GM13976 (cell line): Measurements from ENCODE around the gene PSTPIP1.

Experiments
- DNase-seq: peaks from one replicate; pipeline ENCODE4 v3.0.0; 2012; ENCODE audit warnings: low spot score
- CTCF ChIP-seq: IDR thresholded peaks from 2 replicates; pipeline ENCODE4 v1.5.1; 2012; ENCODE audit warnings: borderline replicate concordance, mild to moderate bottlenecking; ENCODE audit not compliant: insufficient read depth; ENCODE audit errors: extremely low read depth, missing control alignments, control extremely low read depth
- in situ Hi-C: fragments of 300-500 bp; cut with MboI; formaldehyde crosslinking; loops from one replicate; pipeline ENCODE4 v1.12.0; 2022; ENCODE audit warnings: low sequenced_read_pairs, mixed read lengths, inconsistent platforms; ENCODE audit not compliant: unreplicated experiment

The PSTPIP1 gene

DNA sequence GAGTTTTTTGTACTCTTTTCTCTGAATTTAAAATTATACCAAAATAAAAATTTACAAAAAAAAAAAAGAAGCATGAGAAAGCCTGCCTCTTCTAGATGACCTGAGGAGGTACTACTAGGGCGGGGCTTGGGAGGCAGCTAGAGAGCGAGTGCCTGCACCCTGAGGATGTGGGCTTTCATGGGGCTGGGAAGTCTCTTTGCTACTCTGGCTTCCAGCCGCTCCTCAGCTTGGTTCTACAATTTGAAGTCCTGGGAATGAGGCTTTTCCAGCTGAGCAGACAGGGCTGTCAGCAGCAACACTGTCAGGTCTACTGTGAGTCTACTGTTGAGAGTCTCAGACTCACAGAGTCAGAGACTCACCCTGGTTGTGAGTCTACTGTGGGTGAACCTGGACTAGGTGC lies 8.2 kb upstream of the PSTPIP1 start:
- TF ChIP-seq CTCF, result no peak
- in situ Hi-C loops, result no loop called here
- DNase-seq, result no peak

GRCh38 chr15:76987276-76987675 lies 7.7 kb upstream of the PSTPIP1 start:
- no peak for TF ChIP-seq CTCF
- no peak for DNase-seq
- in situ Hi-C loops, result no loop called here

GRCh38 chr15:76987896-76988860 lies 6.7 kb upstream of the PSTPIP1 start:
- no peak for TF ChIP-seq CTCF
- in situ Hi-C loops, result no loop called here
- DNase-seq, result peak; percentile 88

- TF ChIP-seq CTCF, result no peak
- in situ Hi-C loops, result no loop called here
- peak; percentile 21 for DNase-seq
Observed at GRCh38 chr15:76988867-76989780, 5.8 kb upstream of the PSTPIP1 start.

DNA sequence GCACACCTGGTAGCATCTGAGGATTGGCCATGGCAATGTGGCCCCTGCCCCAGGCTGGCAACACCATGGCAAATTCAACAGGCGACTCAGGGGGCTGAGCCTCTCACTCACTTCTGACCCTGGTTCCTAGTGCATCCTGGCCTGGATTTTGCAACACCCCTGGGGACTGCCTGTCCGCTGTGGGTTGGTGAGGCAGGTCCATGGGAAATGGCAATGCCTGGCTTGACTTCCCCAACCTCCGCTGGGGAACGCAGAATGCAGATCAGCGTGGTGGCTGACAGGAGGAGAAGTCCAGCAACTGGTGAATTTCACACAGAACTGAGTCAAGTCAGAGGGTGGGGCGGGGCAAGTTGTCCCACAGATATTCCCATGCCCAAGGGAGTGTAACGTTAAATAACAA lies 3.9 kb upstream of the PSTPIP1 start:
- DNase-seq, result no peak
- in situ Hi-C loops, result no loop called here
- TF ChIP-seq CTCF, result no peak
